C4-2B (cell line): Measurements from ENCODE around the gene RBM4.

Source experiments
- ZFX ChIP-seq: fragments of 450-650 bp; IDR thresholded peaks from 2 replicates; pipeline ENCODE4 v1.6.1; 2017
- TF ChIP-seq, protein P1 (sequence below): fragments of 450-650 bp; conservative IDR thresholded peaks from 2 replicates; pipeline ENCODE4 v1.5.1; 2017; ENCODE audit warnings: mild to moderate bottlenecking

DNA sequence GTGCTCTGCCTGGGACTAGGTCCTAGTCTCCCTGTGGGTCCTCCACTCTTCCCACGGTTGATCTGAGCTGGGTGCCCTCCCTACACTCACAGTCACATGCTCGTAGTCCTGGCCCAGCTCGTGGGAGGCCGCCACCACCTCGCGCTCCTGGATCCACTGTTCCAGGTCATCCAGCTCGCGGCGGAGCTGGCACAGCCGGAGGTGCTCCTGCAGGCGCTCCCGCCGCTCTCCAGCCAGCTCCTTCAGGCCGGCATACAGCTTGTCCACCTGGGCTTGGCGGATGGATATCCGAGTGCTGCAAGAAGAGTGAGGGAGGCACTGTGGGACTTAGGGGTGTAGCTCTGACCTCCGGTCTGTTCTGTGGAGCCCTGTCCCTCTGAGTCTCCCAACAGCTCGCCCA, 53.9 kb downstream of the RBM4 start:
- TF ChIP-seq, protein P1, sequence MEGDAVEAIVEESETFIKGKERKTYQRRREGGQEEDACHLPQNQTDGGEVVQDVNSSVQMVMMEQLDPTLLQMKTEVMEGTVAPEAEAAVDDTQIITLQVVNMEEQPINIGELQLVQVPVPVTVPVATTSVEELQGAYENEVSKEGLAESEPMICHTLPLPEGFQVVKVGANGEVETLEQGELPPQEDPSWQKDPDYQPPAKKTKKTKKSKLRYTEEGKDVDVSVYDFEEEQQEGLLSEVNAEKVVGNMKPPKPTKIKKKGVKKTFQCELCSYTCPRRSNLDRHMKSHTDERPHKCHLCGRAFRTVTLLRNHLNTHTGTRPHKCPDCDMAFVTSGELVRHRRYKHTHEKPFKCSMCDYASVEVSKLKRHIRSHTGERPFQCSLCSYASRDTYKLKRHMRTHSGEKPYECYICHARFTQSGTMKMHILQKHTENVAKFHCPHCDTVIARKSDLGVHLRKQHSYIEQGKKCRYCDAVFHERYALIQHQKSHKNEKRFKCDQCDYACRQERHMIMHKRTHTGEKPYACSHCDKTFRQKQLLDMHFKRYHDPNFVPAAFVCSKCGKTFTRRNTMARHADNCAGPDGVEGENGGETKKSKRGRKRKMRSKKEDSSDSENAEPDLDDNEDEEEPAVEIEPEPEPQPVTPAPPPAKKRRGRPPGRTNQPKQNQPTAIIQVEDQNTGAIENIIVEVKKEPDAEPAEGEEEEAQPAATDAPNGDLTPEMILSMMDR: no peak
- no peak for TF ChIP-seq ZFX
